Measurements from ENCODE around the gene PTGDR2. TPM values are rescaled to one million over a fixed set of nuclear protein-coding genes. Genes with fewer than 3 reads are reported as not detected.

PTGDR2 gene
- total RNA-seq, 1 experiment from 2014 or later = 0.12 TPM

GRCh38 chr11:60874421-60875365, 18.9 kb upstream of the PTGDR2 start:
- H3K4me1 ChIP-seq (ENCODE audit: control insufficient read depth in 1 of 2, insufficient read depth in 2 of 2, low read length in 2 of 2) = peaks cover 0 to 4% of the 10 kb centered on the region in 2 experiments; a peak in 2 of 4 replicates
- no peaks in the 10 kb centered on the region for H3K27me3 ChIP-seq (ENCODE audit: insufficient read depth, low read length)
- no peak overlapping the region for H3K9ac ChIP-seq (ENCODE audit: low read length)
- no peak overlapping the region for H3K4me2 ChIP-seq (ENCODE audit: low read length)
- no peak overlapping the region for H3K27ac ChIP-seq (ENCODE audit: low read depth, low read length)
- no peak overlapping the region for H2AFZ ChIP-seq (ENCODE audit: low read depth, low read length, poor library complexity, severe bottlenecking)
- DNase-seq (ENCODE audit: low read depth, low spot score) (no peak), ATAC-seq (no peak)
- CTCF ChIA-PET = interaction anchor here (1.5 kb wide), 1 partner anchor 25 kb away, joined by 4 read pairs; no protein-coding TSS in a partner anchor
- POLR2A ChIA-PET = no interaction called here
- H3K9me3 ChIP-seq (ENCODE audit: control insufficient read depth in 1 of 2, insufficient read depth in 1 of 2, low read depth in 1 of 2, low read length in 2 of 2) = no peaks in the 10 kb centered on the region
- BruUV-seq (replicated peaks) = no TSS peak
- no peaks in the 10 kb centered on the region for H3K79me2 ChIP-seq (ENCODE audit: insufficient read depth, low read length)
- TF ChIP-seq ATF3 (IDR thresholded peaks at IDR 0.05) (no peak), EGR1 (IDR thresholded peaks at IDR 0.05; ENCODE audit: low read depth) (no peak), CTCF (IDR thresholded peaks at IDR 0.05 in 2 of 3, conservative IDR thresholded peaks at IDR 0.05 in 1 of 3; ENCODE audit: borderline replicate concordance in 1 of 3, insufficient read depth in 1 of 3, low read depth in 2 of 3, low read length in 2 of 3) (no peak), JUND (IDR thresholded peaks at IDR 0.05) (no peak), POLR2A (IDR thresholded peaks at IDR 0.05; ENCODE audit: borderline replicate concordance, extremely low read depth, insufficient read depth, insufficient read length) (no peak), POLR2AphosphoS5 (IDR thresholded peaks at IDR 0.05; ENCODE audit: low read depth, low read length) (no peak), ELF1 (IDR thresholded peaks at IDR 0.05; ENCODE audit: borderline replicate concordance, low read depth) (no peak), YY1 (IDR thresholded peaks at IDR 0.05; ENCODE audit: extremely low read depth, insufficient replicate concordance, low read depth, low read length) (no peak)
- TF ChIP-seq, protein P1, sequence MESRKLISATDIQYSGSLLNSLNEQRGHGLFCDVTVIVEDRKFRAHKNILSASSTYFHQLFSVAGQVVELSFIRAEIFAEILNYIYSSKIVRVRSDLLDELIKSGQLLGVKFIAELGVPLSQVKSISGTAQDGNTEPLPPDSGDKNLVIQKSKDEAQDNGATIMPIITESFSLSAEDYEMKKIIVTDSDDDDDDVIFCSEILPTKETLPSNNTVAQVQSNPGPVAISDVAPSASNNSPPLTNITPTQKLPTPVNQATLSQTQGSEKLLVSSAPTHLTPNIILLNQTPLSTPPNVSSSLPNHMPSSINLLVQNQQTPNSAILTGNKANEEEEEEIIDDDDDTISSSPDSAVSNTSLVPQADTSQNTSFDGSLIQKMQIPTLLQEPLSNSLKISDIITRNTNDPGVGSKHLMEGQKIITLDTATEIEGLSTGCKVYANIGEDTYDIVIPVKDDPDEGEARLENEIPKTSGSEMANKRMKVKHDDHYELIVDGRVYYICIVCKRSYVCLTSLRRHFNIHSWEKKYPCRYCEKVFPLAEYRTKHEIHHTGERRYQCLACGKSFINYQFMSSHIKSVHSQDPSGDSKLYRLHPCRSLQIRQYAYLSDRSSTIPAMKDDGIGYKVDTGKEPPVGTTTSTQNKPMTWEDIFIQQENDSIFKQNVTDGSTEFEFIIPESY (IDR thresholded peaks at IDR 0.05; ENCODE audit: extremely low read depth, insufficient replicate concordance, low read length) = no peak
- TF ChIP-seq, protein P2, sequence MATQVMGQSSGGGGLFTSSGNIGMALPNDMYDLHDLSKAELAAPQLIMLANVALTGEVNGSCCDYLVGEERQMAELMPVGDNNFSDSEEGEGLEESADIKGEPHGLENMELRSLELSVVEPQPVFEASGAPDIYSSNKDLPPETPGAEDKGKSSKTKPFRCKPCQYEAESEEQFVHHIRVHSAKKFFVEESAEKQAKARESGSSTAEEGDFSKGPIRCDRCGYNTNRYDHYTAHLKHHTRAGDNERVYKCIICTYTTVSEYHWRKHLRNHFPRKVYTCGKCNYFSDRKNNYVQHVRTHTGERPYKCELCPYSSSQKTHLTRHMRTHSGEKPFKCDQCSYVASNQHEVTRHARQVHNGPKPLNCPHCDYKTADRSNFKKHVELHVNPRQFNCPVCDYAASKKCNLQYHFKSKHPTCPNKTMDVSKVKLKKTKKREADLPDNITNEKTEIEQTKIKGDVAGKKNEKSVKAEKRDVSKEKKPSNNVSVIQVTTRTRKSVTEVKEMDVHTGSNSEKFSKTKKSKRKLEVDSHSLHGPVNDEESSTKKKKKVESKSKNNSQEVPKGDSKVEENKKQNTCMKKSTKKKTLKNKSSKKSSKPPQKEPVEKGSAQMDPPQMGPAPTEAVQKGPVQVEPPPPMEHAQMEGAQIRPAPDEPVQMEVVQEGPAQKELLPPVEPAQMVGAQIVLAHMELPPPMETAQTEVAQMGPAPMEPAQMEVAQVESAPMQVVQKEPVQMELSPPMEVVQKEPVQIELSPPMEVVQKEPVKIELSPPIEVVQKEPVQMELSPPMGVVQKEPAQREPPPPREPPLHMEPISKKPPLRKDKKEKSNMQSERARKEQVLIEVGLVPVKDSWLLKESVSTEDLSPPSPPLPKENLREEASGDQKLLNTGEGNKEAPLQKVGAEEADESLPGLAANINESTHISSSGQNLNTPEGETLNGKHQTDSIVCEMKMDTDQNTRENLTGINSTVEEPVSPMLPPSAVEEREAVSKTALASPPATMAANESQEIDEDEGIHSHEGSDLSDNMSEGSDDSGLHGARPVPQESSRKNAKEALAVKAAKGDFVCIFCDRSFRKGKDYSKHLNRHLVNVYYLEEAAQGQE (IDR thresholded peaks at IDR 0.05; ENCODE audit: low read depth) = no peak
- no peak overlapping the region for H3K4me3 ChIP-seq (replicated peaks in 1 of 2; ENCODE audit: low read depth in 1 of 2, low read length in 2 of 2)
- no peaks in the 10 kb centered on the region for H3K9me2 ChIP-seq (ENCODE audit: insufficient read depth)
- intact Hi-C loops (cut with micrococcal nuclease) = no loop called here
- peaks cover 0 to 5% of the 10 kb centered on the region in 2 experiments; a peak in 2 of 4 replicates for H3K36me3 ChIP-seq (ENCODE audit: control insufficient read depth in 1 of 2, insufficient read depth in 2 of 2, low read length in 2 of 2)
- RAD21 ChIA-PET (ENCODE audit: low non-redundant PET in 1 of 2, low total read pairs in 2 of 2, uncharacterized antibody in 2 of 2, unreplicated experiment in 2 of 2) = no interaction called here
- no peaks in the 10 kb centered on the region for H4K20me1 ChIP-seq (ENCODE audit: insufficient read depth)

Measured in HCT116 (cell line).